ENCODE results near the gene ZNF644.
"Not testable (repeated sequence)": the region's sequence is repeated elsewhere in the genome, so short reads cannot be mapped to it uniquely, and the experiment has no call there.

The ZNF644 gene

DNA sequence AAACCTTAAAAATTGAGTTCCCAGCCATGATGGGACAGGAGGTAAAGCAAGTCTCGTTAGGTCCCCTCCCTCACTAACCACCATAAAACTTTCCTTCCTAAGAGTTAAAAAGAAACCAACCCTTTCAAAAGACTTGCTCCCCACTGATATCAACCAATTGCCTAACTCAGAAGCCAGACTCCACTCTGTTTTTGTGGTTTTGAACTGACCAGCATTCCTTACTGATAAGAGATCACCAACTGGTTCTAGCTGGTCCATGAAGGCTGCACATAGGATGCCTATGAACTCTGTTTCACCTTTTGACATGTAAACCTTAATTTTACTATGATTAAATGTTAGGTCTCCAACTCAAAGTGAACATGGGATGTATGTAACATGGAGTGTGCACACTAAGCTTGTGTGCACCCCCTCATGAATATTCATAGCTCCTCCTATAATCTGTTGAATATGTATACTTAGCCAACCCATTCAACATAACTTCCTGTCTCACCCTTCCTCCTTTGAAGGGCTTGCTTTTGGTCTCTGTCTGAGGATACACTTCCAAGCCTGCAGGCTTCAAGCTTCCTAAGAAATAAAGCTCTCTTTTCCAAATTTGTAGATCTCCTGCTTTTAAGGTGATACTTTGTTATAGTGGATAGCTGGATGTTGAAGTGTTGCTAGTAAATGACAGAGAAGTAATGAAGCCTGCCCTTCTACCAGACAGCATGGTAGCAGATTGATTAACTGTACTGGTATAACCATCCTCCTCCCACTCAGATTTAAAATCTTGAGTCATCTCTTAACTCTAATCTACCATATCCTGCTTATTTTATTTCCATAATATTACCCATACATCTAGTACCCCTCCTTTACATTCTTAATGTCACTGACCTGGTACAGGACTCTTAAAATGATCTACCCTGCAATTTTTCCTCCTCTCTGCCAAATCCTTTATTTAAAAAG, 95.6 kb downstream of the ZNF644 start:
- DNase-seq = no peak

DNA sequence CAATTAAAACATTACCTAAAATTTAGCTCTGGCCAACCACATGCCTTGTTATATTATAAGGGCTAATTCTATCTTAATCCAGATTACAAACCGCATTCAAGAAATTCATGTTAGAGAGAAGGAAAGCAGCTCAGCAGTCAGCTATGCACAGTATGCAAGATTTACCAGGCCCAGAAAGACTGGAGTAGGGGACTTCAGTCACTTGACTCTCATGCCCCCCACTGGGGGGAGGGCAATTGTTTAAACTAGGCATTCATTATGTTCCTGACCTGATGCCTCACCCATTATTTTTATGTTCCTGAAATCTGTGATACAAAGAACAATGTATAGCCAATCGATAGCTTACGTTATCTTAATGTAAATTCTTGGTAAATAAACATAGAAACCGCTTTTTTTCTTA, 96.9 kb downstream of the ZNF644 start:
- no peak for DNase-seq

DNA sequence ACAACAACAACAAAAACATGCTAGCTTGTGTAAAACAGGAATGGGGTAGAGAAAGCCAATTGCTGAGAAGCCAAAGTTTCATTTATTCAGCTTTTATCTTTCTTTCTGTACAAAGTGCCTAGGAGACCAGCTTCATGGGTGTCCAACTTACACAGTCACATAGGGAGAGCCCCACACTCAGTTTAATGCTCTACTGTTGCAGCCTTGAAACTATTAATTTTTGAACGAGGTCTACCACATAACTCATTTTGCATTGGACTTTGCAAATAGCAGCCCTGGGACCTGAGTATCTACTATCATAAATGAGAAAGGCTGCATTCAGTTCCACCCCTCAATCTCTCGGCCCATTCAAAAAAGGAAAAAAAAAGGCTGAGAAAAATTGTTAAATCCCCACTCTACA, 98.8 kb downstream of the ZNF644 start:
- no peak for DNase-seq

DNA sequence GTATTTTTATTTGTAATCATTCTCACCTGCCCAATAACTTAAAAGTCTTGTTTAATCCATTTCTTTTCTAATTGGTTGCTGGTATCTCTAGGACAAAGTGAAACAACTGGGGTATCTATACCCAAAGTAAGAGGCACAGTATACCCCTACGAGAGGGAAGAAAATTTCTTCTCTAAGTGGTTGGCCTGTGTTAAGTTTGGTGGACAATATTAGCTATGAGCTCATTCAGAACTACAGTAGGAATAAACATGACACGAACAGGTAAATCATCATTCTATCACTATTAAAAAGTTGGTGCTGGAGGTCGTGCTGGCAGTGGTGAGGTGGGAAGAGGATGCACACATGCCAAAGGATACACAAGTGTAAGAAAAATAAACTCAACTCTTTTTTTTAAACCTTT, 99.6 kb downstream of the ZNF644 start:
- DNase-seq = no peak

DNA sequence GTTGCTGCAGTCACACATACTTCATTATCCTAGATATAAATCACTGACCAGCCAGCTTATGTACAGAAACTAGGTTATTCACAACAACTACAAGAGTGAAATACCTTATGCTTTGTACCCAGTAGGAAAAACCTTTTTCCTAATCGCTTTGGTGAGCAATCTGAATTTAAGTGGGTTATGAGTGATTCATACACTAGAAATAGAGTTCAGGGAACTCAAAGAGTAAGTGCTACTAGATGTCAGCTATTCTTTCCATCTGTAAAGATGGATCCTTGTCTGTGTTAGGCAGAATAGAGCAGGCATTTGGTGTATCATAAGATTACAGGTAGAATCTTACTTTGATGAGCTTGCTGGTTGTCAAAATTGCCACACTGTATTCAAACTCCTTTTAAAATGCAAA, 101.9 kb downstream of the ZNF644 start:
- DNase-seq = no peak

DNA sequence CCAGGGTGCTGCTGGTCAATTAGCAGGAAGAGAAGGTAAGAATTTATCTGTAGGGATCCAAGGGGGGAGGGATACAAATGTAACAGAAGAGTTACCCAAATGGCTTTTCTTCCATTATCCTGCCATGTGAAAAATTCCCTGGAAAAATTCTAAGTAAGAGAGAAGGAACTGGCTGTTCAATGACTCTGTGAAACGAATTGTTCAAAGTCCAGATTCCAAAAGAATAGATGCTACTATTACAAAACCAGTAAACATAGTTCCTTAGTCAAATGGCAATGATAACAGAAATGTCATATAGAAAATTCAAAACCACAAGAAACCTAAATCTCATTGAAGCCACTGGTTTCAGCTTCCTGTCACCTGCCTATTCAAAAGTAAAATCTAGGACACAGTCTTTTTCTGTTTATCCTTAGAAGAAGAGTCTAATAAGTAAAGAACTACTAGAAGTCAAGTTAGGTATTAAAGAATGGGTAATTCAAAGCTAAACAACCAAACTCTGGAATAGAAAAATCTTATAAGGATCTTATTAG, 102.6 kb downstream of the ZNF644 start:
- no peak for DNase-seq

DNA sequence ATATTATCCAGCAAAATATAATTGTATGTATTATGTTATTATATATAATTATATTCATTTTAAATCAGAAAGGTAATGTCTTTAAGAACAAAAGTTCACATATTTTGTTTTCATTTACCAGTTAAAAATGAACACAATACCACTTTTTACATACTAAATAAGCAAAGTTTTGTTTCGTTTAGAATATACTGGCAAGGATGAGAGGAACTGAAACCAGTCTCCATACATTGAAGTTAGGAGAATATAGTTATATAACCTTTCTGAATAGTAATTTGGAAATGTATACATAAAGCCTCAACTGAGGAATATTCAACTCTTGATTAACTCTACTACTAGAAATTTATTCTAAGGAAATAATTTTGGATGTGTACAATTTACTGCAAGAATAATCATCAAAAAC, 110.5 kb downstream of the ZNF644 start:
- no peak for DNase-seq

DNA sequence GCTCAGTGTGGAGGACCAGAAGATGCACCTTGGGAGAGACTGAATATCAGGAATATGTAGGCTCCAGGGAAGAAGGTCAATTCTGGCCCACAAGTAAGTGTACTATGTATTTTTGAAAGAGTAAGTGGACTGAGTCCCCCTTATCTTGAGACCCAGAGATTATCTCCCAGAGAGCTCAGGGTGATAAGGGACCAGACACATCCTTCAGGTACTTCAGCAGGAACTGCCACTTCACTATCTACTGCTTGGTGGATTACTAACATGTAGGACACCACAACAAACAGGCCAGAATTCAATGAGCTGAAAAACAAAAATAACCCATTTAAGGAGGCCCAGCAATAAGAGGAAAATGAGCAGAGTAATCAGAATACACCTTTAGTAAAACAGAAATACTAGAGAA, 119.2 kb downstream of the ZNF644 start:
- DNase-seq = no peak

DNA sequence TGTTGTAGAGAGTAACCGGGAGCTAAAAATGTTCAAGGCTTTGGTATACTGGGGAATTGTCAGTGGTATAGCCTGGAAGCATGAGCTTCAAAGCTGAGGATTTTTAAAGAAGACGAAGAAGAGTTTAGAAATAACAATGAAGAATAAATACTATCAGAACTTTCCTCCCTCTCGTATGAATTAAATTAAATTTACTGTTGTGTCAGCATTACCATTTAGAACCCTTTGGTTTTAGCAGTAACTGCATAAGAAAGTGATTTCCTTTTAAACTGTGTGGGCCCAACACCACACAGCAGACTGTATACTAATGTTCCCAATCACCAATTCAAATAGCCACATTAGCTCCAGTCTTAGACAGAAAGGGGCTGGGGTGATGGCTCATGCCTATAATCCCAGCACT, 122.6 kb downstream of the ZNF644 start:
- DNase-seq = no peak

DNA sequence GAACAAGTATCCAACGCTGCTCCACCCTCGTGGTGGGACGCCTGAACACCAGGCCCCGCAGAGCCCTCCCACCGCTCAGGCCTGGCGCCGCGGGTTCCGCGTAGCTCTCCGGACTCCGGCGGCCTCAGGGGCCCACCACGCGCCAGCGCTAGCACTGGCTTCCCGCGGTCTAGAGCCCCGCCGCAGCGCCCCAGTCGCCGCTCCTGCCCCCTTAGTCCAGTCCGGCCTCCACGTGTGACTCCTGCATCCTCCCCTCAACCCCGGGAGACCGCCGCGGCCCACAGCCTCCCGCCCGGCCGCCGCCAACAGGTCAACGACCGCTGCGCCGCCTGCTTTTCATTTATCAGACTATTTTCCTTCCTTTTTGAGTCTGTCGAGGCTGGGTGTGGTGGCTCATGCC, 128.2 kb downstream of the ZNF644 start:
- not testable (repeated sequence) for DNase-seq

DNA sequence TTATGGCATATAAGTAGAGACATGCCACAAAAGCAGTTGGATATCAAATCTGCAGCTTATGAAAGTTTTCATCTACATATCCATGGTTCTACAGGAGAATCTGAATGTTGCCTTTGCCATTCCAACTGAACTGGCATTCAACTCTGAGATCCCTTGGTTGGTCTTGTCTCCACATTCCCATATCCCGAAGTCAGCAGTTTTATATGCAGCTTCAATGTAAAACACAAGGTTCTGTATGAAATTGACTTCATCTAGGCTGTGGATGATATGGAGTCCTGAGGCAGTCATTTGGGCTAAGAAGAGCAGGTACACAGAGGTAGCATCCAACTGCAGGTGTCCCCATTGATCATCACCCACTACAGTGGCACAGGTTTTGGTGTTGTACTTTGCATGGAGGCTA, 129.0 kb downstream of the ZNF644 start:
- not testable (repeated sequence) for DNase-seq

DNA sequence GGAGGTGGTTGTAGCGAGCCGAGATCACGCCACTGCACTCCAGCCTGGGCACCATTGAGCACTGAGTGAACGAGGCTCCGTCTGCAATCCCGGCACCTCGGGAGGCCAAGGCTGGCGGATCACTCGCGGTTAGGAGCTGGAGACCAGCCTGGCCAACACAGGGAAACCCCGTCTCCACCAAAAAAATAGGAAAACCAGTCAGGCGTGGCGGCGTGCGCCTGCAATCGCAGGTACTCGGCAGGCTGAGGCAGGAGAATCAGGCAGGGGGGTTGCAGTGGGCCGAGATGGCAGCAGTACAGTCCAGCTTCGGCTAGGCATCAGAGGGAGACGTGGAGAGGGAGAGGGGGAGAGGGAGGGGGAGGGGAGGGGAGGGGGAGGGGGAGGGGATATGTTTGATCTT, 129.6 kb downstream of the ZNF644 start:
- not testable (repeated sequence) for DNase-seq

DNA sequence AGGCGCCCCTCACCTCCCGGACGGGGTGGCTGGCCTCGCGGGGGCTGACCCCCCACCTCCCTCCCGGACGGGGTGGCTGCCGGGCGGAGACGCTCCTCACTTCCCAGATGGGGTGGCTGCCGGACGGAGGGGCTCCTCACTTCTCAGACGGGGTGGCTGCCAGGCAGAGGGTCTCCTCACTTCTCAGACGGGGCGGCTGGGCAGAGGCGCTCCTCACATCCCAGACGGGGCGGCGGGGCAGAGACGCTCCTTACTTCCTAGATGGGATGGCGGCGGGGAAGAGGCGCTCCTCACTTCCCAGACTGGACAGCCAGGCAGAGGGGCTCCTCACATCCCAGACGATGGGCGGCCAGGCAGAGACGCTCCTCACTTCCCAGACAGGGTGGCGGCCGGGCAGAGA, 130.1 kb downstream of the ZNF644 start:
- DNase-seq = not testable (repeated sequence)

DNA sequence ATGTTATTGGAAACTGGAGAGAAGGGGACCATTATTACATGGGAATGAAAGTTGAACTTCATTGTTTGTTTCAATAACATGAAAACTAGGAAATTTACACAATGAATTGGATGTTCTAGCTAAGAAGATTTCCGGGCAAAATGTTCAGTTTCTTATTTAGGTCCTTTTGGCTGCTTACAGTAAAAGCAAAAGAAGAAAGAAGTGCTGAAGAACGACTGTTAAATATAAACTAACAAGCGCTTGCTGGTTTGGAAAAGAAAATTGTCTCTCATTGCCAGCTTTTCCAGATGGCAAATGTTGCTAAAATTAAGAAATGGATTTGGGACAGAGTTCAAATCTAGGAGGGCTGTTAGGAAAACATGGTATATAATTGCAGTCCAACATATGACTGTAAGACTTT, 139.6 kb downstream of the ZNF644 start:
- DNase-seq = no peak

DNA sequence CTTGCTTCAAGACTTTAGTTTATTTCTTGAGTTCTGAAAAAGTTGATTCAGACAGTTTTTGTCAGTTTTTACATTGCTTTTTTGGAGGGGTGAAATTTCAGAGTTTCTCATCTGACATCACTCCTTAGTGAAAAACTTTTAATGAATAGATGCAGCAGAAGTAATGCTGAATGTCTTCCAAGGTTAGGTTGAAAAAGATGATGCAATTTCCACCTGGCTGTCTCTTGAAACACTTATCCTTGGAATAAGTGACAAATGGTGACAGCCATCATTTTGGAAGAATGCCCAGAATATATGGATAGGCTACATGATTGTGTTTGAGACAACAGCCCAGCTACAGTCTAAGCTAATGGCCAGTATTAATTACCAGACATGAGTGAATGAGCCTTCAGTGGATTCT, 140.8 kb downstream of the ZNF644 start:
- DNase-seq = no peak

DNA sequence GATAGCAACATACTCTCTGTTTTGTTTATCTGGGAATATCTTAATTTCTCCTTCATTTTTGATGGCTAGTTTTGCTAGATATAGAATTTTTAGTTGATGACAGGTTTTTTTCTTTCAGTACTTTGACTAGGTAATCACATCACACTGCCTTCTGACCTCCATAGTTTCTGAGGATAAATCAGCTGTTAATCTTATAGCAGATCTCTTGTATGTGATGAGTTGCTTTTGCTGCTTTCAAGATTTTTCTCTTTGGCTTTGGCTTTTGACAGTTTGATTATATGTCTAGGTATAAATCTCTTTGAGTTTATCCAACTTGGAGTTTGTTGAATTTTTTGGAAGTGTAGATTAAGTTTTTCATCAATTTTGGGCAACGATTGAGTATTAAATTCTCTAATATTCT, 142.6 kb downstream of the ZNF644 start:
- no peak for DNase-seq

DNA sequence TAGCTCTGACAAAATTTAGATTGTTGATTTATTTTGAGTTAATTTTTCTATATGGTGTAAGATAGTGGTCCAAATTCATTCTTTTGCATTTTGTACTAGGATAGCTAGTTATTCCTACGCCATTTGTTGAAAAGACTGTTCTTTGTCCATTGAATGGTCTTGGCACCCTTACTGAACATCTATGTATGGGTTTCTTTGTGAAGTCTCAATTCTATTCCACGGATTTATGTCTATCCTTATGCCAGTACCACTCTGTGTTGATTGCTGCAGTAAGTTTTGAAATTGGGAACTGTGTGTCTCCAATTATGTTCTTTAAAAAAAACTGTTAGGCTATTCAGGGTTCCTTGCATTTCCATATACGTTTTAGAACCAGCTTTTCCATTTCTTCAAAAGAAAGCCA, 145.7 kb downstream of the ZNF644 start:
- DNase-seq = no peak

Measured in NCI-H1694 (cell line).